Cardiac muscle cell (in vitro differentiated cells and primary cell): ENCODE measurements around the gene HCN2. TPM values are rescaled to one million over a fixed set of nuclear protein-coding genes. Genes with fewer than 3 reads are reported as not detected.

ENCODE experiments used
- DNase-seq, 2 donors: peaks; one replicate each; pipeline versions ENCODE4 v3.0.0 to v3.0.0-alpha.2; 2010 to 2017; ENCODE audit warnings: low read depth in 1 of 2, low spot score in 1 of 2
- H3K27ac ChIP-seq: fragments of 200-600 bp; sonication (generic); 2 replicates; pipeline ENCODE4 v1.5.1; 2016
- H3K27me3 ChIP-seq: fragments of 200-600 bp; sonication (generic); 2 replicates; pipeline ENCODE4 v1.6.0; 2016; ENCODE audit warnings: control low read depth
- H3K36me3 ChIP-seq: fragments of 200-600 bp; sonication (generic); 2 replicates; pipeline ENCODE4 v1.5.1; 2016; ENCODE audit warnings: control low read depth
- H3K4me1 ChIP-seq: fragments of 200-600 bp; sonication (generic); 2 replicates; pipeline ENCODE4 v1.8.1; 2017; ENCODE audit warnings: low read depth, mild to moderate bottlenecking, mixed run types
- H3K4me3 ChIP-seq: fragments of 200-600 bp; sonication (generic); 2 replicates; pipeline ENCODE4 v1.5.1; 2016; ENCODE audit warnings: mild to moderate bottlenecking
- H3K9me3 ChIP-seq: fragments of 200-600 bp; sonication (generic); 2 replicates; pipeline ENCODE4 v1.5.1; 2017; ENCODE audit warnings: low read depth, mild to moderate bottlenecking, control low read depth
- CTCF ChIP-seq: IDR thresholded peaks from 2 replicates; pipeline ENCODE4 v1.5.1; 2012; ENCODE audit warnings: low read depth, mild to moderate bottlenecking, low read length
- polyA plus RNA-seq: library from polyadenylated mRNA; unstranded; fragments of >200 nt; fragmentation: Nextera tagmentation; extraction: Ambion mirVana; gene quantifications from 2 replicates; pipeline ENCODE4 v1.2.1, GENCODE V29; 2016
- total RNA-seq: library from RNA; depleted of rRNA; stranded (reverse); fragments of >200 nt; gene quantifications from 2 replicates; pipeline ENCODE4 v1.2.3, GENCODE V29; 2016

HCN2 gene
- total and polyA plus RNA-seq, 2 experiments from 2014 or later = 0.46 to 1.0 TPM

GRCh38 chr19:572743-573518 lies 16.8 kb upstream of the HCN2 start:
- no peak for TF ChIP-seq CTCF
- Histone ChIP-seq H3K36me3 (no peaks in the 10 kb centered on the region), H3K4me3 (peak overlapping the region; percentile 96), H3K27me3 (no peaks in the 10 kb centered on the region), H3K27ac (peak overlapping the region; percentile 90), H3K4me1 (peaks cover 24% of the 10 kb centered on the region), H3K9me3 (no peaks in the 10 kb centered on the region)
- DNase-seq = peak; percentile 64 to 69

DNA sequence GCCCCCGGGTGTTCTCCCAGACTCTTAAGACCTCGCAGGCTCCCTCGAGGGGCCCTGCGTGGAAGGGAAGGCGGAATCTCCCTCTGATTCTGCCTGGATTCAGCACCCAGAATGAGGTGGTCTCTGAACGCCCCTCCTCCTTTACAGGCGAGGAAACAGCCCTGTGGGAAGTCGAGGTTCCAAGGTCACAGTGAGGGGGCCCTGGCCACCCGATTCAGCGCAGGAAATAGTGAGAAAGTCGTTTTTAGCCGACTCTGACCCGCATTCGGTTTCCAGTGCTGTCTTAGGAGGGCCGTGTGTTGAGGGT lies 16.2 kb upstream of the HCN2 start:
- Histone ChIP-seq H3K9me3 (no peaks in the 10 kb centered on the region), H3K4me1 (peaks cover 24% of the 10 kb centered on the region), H3K36me3 (no peaks in the 10 kb centered on the region), H3K27ac (peak overlapping the region; percentile 90), H3K4me3 (peak overlapping the region; percentile 96), H3K27me3 (no peaks in the 10 kb centered on the region)
- DNase-seq = no peak
- no peak for TF ChIP-seq CTCF

- Histone ChIP-seq H3K4me3 (peak overlapping the region; percentile 10), H3K27ac (peak overlapping the region; percentile 77)
- peak; percentile 30 to 56 for DNase-seq
Observed at GRCh38 chr19:574658-575526, 14.8 kb upstream of the HCN2 start.

DNA sequence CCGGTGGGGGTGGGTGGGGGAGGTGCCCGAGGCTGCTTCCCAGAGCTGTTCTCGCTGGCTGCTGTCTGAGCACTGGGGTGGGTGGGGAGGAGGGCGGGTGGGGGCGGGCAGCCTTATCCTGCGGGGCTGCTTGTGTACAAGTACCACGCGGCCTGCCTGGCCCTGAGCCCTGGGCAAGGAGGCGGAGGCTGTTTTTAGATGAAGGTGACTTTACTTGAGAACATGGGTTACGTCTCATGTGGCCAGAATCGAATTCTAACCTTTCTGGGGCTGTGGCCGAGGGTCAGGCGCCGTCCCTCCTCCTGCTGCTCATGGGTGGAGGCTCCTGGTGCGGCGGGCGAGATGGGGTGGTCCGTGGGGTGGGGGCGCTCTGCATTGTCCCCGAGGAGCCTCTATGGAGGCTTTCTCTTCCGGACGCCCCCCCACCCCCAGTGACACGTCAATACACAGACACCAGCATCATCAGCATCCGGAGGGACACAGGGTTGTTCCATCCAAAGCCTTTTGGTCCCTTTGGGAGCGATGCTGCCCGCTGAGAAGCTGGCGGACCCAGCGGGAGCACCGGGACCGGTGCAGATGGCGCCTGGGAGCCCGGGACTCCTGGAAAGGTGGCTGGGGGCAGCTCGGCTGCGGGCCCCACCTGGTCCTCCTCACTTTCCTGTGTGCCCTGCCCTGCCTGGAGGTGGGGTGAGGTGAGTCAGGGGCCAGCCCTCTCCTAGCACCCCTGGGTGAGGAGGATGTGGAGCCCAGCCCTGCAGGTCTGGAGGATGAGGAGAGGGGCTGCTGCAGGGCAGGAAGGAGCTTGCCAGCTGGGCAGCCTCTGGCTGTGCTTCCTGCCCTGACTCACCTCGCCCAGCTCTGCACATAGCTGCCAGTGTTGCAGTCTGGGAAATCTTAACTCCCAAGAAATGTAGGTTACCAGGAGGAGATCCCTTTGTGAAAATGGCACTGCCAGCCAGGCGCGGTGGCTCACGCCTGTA lies 13.9 kb upstream of the HCN2 start:
- TF ChIP-seq CTCF = no peak
- peak; percentile 63 to 66 for DNase-seq
- H3K27me3 ChIP-seq = no peaks in the 10 kb centered on the region
- H3K9me3 ChIP-seq = no peaks in the 10 kb centered on the region
- H3K4me3 ChIP-seq = peak overlapping the region; percentile 10
- H3K36me3 ChIP-seq = no peaks in the 10 kb centered on the region
- H3K4me1 ChIP-seq = peaks cover 24% of the 10 kb centered on the region
- H3K27ac ChIP-seq = peak overlapping the region; percentile 77

More at GRCh38 chr19:574658-575526, 14.8 kb upstream of the HCN2 start:
- Histone ChIP-seq H3K4me1 (peaks cover 24% of the 10 kb centered on the region), H3K36me3 (no peaks in the 10 kb centered on the region), H3K27me3 (no peaks in the 10 kb centered on the region), H3K9me3 (no peaks in the 10 kb centered on the region)
- no peak for TF ChIP-seq CTCF

GRCh38 chr19:576768-577438 lies 12.8 kb upstream of the HCN2 start:
- no peak for TF ChIP-seq CTCF
- no peak for DNase-seq
- Histone ChIP-seq H3K4me1 (peaks cover 24% of the 10 kb centered on the region), H3K4me3 (no peak overlapping the region), H3K36me3 (peaks cover 5% of the 10 kb centered on the region), H3K9me3 (no peaks in the 10 kb centered on the region), H3K27ac (peak overlapping the region; percentile 29), H3K27me3 (no peaks in the 10 kb centered on the region)
